HG03442 (cell line): ENCODE measurements around the gene SPRR5.

Source experiments
- ATAC-seq: cut with Tn5 transposase; IDR thresholded peaks from one replicate; pipeline ENCODE4 v1.9.1; 2021; ENCODE audit warnings: mild to moderate bottlenecking, moderate library complexity; ENCODE audit not compliant: unreplicated experiment

Gene SPRR5

DNA sequence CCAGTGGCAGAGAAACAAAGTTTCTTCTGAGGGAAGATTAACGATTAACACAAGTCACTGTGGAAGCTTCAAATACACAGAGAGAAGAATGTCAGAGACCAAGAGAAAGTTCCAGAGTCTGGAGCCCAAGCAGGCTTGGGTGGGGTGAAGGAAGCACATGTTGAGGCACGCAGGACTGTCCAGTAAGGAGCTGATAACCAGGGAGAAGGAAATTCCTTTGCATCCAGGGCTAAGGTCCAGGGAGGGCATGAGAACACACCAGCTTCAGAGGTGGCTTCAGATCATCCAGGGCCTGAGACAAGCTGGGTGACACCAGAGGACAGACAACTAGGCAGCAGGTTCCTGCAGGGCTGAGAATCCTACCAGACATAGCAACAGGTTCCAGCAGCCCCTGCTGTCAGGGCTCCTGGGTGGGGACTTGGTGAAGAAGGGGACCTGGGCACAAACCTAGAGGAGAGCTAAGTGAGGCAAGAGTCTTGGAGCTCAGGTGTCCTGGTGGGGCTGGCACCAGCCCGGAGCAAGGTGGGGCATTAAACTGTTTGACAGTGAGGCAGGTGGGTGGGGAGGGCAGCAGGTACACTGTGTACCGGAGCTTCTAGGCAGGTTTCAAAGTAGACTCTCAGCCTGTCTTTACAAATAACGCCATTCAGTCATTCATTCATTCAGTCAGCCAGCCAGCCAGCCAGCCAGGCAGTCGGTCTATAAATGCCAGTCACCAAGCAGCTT, 34.3 kb downstream of the SPRR5 start:
- ATAC-seq = no peak

DNA sequence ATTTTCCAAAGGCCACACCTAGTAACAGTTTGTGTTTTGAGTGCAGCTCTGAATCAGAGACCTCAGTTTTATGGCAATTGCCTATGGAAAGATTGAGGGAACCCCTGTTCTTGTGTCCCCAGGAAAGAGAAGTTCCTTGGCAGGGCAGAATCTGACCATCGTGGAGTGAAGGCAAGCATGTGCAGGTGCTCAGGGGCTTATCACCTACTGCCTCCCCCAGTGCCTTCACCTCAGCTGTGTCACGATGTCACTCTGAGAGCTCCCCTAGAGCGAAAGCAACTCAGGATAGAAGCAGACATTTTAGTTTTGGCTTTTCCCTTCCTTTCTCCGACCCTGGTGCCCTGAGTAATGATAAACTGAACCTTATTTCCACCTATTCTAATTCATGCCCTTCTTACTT, 35.1 kb downstream of the SPRR5 start:
- ATAC-seq = no peak

GRCh38 chr1:152983234-152983633, 36.2 kb downstream of the SPRR5 start:
- no peak for ATAC-seq

DNA sequence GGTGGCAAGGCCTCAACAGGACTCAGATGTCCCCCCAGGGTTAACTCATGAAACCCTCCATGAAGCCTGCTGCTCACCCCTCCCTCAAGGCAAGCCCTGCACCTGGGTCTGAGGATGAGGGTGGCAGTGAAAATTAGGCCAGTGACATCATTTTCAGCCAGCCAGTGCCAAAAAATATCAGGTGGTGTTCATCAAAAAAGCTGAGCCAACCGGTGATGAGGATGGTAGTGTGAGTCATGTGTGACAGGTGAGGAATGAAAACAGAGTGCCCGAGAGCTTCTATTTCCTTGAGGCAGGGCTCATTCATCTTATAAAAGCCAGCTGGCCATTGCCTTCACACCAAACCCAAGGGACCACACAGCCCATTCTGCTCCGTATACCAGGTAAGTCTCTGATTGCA, 36.7 kb downstream of the SPRR5 start, which contains the start of gene SPRR1A:
SPRR1A (plus strand) TSS at position 339 of the 400 bp plus-strand sequence. CDS start 1,150 bp downstream, outside the sequence.
- no peak for ATAC-seq

DNA sequence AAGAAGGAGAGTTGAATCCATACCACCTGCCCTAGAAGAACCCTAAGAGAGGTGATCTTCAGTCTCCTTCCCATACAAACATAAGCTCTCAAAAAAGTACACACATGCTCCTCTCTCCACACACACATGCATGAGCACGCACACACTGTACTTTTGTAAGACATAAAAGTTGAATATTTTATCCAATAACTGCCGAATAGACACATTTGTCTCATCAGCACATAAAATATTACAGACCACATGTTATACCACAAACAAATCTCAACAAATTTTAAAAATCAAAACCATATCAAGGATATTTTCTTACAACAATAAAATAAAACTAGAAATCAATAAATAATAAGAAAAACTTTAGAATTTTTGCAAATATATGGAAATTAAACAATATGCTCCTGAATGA, 39.6 kb downstream of the SPRR5 start:
- ATAC-seq = no peak

DNA sequence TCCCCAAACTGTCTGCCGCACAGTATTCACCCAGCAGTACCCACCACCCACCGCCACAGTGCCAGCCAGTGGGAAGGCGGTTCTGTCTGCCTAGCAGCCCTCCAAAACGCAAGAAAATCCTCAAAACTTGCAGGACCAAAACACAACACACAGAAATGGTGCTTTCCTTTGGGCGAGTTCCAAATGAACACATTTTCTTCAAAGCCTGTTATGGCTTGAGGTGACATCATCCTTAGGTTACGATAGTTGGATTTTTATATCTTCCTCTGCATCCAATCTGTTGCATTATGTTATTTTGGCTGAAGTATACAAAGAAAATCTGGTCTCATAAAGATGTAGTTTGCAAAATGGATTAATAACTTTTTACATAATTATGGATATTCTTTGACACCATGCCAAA, 46.2 kb downstream of the SPRR5 start:
- no peak for ATAC-seq

GRCh38 chr1:152995842-152996241, 48.8 kb downstream of the SPRR5 start:
- ATAC-seq = no peak

DNA sequence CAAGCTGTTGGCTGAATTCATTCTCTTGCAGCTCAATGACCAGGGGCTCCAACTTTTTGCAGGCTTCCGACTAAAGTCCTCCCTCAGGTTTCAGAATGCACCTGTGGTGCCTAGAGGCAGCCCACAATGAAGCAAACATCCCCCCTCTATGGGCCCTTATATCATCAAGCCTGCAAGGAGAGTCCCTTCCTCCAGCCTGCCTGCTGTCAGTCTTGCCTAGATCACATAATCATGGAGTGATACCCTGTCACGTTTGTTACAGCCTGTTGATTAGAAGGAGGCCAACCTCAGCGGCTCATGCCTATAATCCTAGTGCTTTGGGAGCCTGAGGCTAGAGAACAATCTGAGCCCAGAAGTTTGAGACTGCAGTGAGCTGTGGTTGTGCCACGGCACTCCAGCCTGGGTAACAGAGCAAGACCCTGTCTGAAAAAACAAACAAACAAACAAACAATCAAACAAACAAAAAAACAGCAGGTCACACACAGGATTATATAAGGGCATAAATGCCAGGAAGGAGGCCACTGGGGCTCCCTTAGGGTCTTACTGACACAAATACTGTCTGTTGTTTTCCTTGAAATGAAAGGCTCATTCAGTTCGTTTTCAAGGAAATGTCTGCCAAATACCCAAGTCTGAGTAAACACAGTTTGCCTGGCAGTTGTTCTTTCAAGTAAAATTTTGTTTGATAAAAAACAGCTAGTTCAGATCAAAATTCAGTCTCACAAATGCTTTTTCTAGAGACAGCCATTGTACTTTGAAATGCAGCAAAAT, 49.8 kb downstream of the SPRR5 start:
- ATAC-seq = no peak

DNA sequence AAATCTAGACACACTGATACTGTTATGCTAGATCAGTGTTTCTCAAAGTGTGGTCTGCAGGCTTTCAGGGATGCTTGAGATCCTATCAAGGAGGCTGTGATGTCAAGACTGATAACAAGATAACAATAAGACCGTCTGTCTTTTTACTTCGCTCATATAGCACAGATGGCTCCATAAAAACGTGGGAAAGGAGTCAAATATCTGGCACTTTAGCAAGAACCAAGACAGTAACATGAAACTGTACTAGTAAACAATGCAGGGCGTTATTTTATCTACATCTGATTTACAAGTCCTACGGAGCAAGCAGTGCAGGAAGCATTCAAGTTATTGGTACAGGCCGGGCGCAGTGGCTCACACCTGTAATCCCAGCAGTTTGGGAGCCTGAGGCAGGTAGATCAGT, 50.9 kb downstream of the SPRR5 start:
- no peak for ATAC-seq

GRCh38 chr1:152998476-152998875, 51.5 kb downstream of the SPRR5 start:
- ATAC-seq = no peak
